IMR-90 (cell line): ENCODE measurements around the gene ABHD16A. TPM values are rescaled to one million over a fixed set of nuclear protein-coding genes. Genes with fewer than 3 reads are reported as not detected.

Experiments
- ATAC-seq: fragments of 200-7000 bp; cut with Tn5 transposase; 2 replicates; pipeline ENCODE4 v1.9.1; 2020; ENCODE audit warnings: low read depth, mild to moderate bottlenecking, moderate library complexity
- BruUV-seq: library from RNA; stranded (reverse); fragments of 400-500 nt; replicated peaks from 2 replicates; lab custom pipeline; 2021; lab: Mats Ljungman, UMichigan
- CTCF ChIA-PET: fragments of 300-600 bp; formaldehyde crosslinking; extraction: SDS; loops from one replicate; lab custom pipeline; 2021; ENCODE audit warnings: antibody characterized with exemption; lab: Yijun Ruan, JAX
- POLR2A ChIA-PET: fragments of 300-600 bp; sonication (Branson Sonifier 250); formaldehyde crosslinking; loops from one replicate; lab custom pipeline; 2022; ENCODE audit warnings: antibody characterized with exemption; ENCODE audit not compliant: unreplicated experiment; lab: Charles Lee
- DNase-seq: peaks from one replicate; pipeline ENCODE4 v3.0.0; 2013
- H2AFZ ChIP-seq: replicated peaks from 2 replicates; pipeline ENCODE3; 2013; ENCODE audit warnings: low read length, mild to moderate bottlenecking; ENCODE audit not compliant: poor library complexity
- H2AK5ac ChIP-seq: 2 replicates; pipeline ENCODE4 v1.6.1; 2013; ENCODE audit warnings: low read depth, low read length, inconsistent platforms
- H2AK9ac ChIP-seq: replicated peaks from 2 replicates; pipeline ENCODE3; 2013; ENCODE audit warnings: mild to moderate bottlenecking, low read depth, low read length, moderate library complexity; ENCODE audit not compliant: poor library complexity
- H2BK120ac ChIP-seq: 2 replicates; pipeline ENCODE4 v1.6.1; 2013; ENCODE audit warnings: low read depth, low read length, inconsistent platforms
- H2BK15ac ChIP-seq: 3 replicates; pipeline ENCODE4 v1.6.1; 2013; ENCODE audit warnings: low read depth, low read length, inconsistent platforms
- H2BK20ac ChIP-seq: 2 replicates; pipeline ENCODE4 v1.6.1; 2013; ENCODE audit warnings: low read depth, mild to moderate bottlenecking, inconsistent platforms, low read length, moderate library complexity
- H2BK5ac ChIP-seq: 2 replicates; pipeline ENCODE4 v1.6.1; 2013; ENCODE audit warnings: mild to moderate bottlenecking, low read depth, low read length, inconsistent platforms; ENCODE audit not compliant: poor library complexity, severe bottlenecking
- H3K14ac ChIP-seq: replicated peaks from 2 replicates; pipeline ENCODE4 v1.6.1; 2013; ENCODE audit warnings: low read depth, low read length, inconsistent platforms
- H3K18ac ChIP-seq: 2 replicates; pipeline ENCODE4 v1.6.1; 2013; ENCODE audit warnings: low read depth, low read length, control low read depth
- H3K23ac ChIP-seq: 2 replicates; pipeline ENCODE4 v1.6.1; 2013; ENCODE audit warnings: low read depth, low read length, inconsistent platforms
- H3K27ac ChIP-seq: 2 replicates; pipeline ENCODE4 v1.5.1; 2013; ENCODE audit warnings: mild to moderate bottlenecking, control low read depth, low read length; ENCODE audit not compliant: insufficient read depth
- H3K27me3 ChIP-seq: 2 replicates; pipeline ENCODE4 v1.6.1; 2013; ENCODE audit warnings: low read length; ENCODE audit not compliant: control insufficient read depth, insufficient read depth
- H3K36me3 ChIP-seq: 2 replicates; pipeline ENCODE4 v1.6.1; 2013; ENCODE audit warnings: low read length, mixed read lengths; ENCODE audit not compliant: control insufficient read depth, insufficient read depth
- H3K4ac ChIP-seq: 2 replicates; pipeline ENCODE4 v1.6.1; 2013; ENCODE audit warnings: low read depth, low read length, inconsistent platforms
- H3K4me1 ChIP-seq: 2 replicates; pipeline ENCODE4 v1.6.1; 2013; ENCODE audit warnings: low read length, mixed read lengths; ENCODE audit not compliant: control insufficient read depth, insufficient read depth
- H3K4me2 ChIP-seq: 2 replicates; pipeline ENCODE4 v1.6.1; 2013; ENCODE audit warnings: low read depth, mild to moderate bottlenecking, control low read depth, low read length, moderate library complexity
- H3K4me3 ChIP-seq: 2 replicates; pipeline ENCODE4 v1.5.1; 2013; ENCODE audit warnings: low read depth, mild to moderate bottlenecking, control low read depth, low read length, moderate library complexity; ENCODE audit not compliant: insufficient read depth
- H3K56ac ChIP-seq: 2 replicates; pipeline ENCODE4 v1.6.1; 2013; ENCODE audit warnings: low read length, inconsistent platforms; ENCODE audit not compliant: insufficient read depth; ENCODE audit errors: extremely low read depth
- H3K79me1 ChIP-seq, 2 experiments: 2 replicates each; pipeline ENCODE4 v1.6.1; 2013; ENCODE audit warnings: low read length in 2 of 2, inconsistent platforms in 1 of 2, low read depth in 1 of 2
- H3K9ac ChIP-seq: 2 replicates; pipeline ENCODE4 v1.6.1; 2013; ENCODE audit warnings: low read depth, low read length, control low read depth
- H3K9me1 ChIP-seq: 2 replicates; pipeline ENCODE4 v1.6.1; 2013; ENCODE audit warnings: low read length, inconsistent platforms; ENCODE audit not compliant: insufficient read depth
- H3K9me3 ChIP-seq: 2 replicates; pipeline ENCODE4 v1.6.1; 2013; ENCODE audit warnings: low read length; ENCODE audit not compliant: control insufficient read depth, insufficient read depth
- H4K20me1 ChIP-seq: 2 replicates; pipeline ENCODE4 v1.6.1; 2013; ENCODE audit warnings: low read length, inconsistent platforms; ENCODE audit not compliant: insufficient read depth
- H4K5ac ChIP-seq: 2 replicates; pipeline ENCODE4 v1.6.1; 2013; ENCODE audit warnings: mild to moderate bottlenecking, low read depth, low read length, control low read depth
- H4K8ac ChIP-seq, 2 experiments: 2 replicates each; pipeline ENCODE4 v1.6.1; 2013; ENCODE audit warnings: low read depth in 2 of 2, low read length in 2 of 2, control low read depth in 1 of 2, inconsistent platforms in 1 of 2
- H4K91ac ChIP-seq: 2 replicates; pipeline ENCODE4 v1.6.1; 2013; ENCODE audit warnings: low read depth, low read length, inconsistent platforms; ENCODE audit not compliant: insufficient read depth
- BHLHE40 ChIP-seq: fragments of 150-350 bp; IDR thresholded peaks from 2 replicates; pipeline ENCODE4 v1.6.1; 2016; ENCODE audit warnings: mild to moderate bottlenecking, low read depth, low read length
- CEBPB ChIP-seq: IDR thresholded peaks from 2 replicates; pipeline ENCODE4 v1.6.1; 2012; ENCODE audit warnings: low read depth, low read length, improper control_type of control experiment
- CHD1 ChIP-seq: IDR thresholded peaks from 2 replicates; pipeline ENCODE4 v1.6.1; 2012; ENCODE audit warnings: low read depth, low read length, improper control_type of control experiment
- ELK1 ChIP-seq: fragments of 150-350 bp; IDR thresholded peaks from 2 replicates; pipeline ENCODE4 v1.6.1; 2016; ENCODE audit warnings: low read depth, mild to moderate bottlenecking, low read length, moderate library complexity, borderline replicate concordance
- FOS ChIP-seq: fragments of 150-350 bp; IDR thresholded peaks from 2 replicates; pipeline ENCODE4 v1.6.1; 2016; ENCODE audit warnings: low read depth, low read length
- MAFK ChIP-seq: IDR thresholded peaks from 2 replicates; pipeline ENCODE4 v1.6.1; 2012; ENCODE audit warnings: low read depth, low read length, improper control_type of control experiment
- MAZ ChIP-seq: IDR thresholded peaks from 2 replicates; pipeline ENCODE4 v1.6.1; 2012; ENCODE audit warnings: low read depth, mild to moderate bottlenecking, low read length, improper control_type of control experiment, moderate library complexity, borderline replicate concordance
- MXI1 ChIP-seq: IDR thresholded peaks from 2 replicates; pipeline ENCODE4 v1.6.1; 2012; ENCODE audit warnings: low read depth, mild to moderate bottlenecking, low read length, moderate library complexity, borderline replicate concordance
- NFE2L2 ChIP-seq: fragments of 150-350 bp; IDR thresholded peaks from 2 replicates; pipeline ENCODE4 v1.6.1; 2016; ENCODE audit warnings: low read depth, mild to moderate bottlenecking, low read length
- POLR2A ChIP-seq: IDR thresholded peaks from 2 replicates; pipeline ENCODE4 v1.6.1; 2012; ENCODE audit warnings: mild to moderate bottlenecking, low read depth, low read length
- RAD21 ChIP-seq: IDR thresholded peaks from 2 replicates; pipeline ENCODE4 v1.6.1; 2012; ENCODE audit warnings: low read length, improper control_type of control experiment
- RCOR1 ChIP-seq: IDR thresholded peaks from 2 replicates; pipeline ENCODE4 v1.6.1; 2012; ENCODE audit warnings: mild to moderate bottlenecking, low read length, improper control_type of control experiment; ENCODE audit not compliant: insufficient replicate concordance
- RFX5 ChIP-seq: IDR thresholded peaks from 2 replicates; pipeline ENCODE4 v1.8.0; 2012; ENCODE audit warnings: low read depth, mild to moderate bottlenecking, low read length, moderate library complexity
- SMC3 ChIP-seq: fragments of 150-350 bp; IDR thresholded peaks from 2 replicates; pipeline ENCODE4 v1.6.1; 2016; ENCODE audit warnings: low read depth, mild to moderate bottlenecking, antibody characterized with exemption, low read length, moderate library complexity
- USF2 ChIP-seq: fragments of 150-350 bp; IDR thresholded peaks from 2 replicates; pipeline ENCODE4 v1.6.1; 2017; ENCODE audit warnings: mild to moderate bottlenecking, antibody characterized with exemption, low read length, low read depth
- WGBS, 2 experiments: methylation state at CpG; one replicate each; pipeline versions ENCODE4 v1.1.5 to v1.1.7; 2013; ENCODE audit warnings: missing lambda C conversion rate in 2 of 2; ENCODE audit not compliant: insufficient read length in 1 of 2; ENCODE audit errors: extremely low coverage in 2 of 2; 5-methylcytosine and 5-hydroxymethylcytosine counted together
- dilution Hi-C: fragments of 300-500 bp; cut with HindIII; formaldehyde crosslinking; loops from one replicate; pipeline ENCODE4 v1.14.3; 2018; ENCODE audit warnings: low sequenced_read_pairs; ENCODE audit not compliant: unreplicated experiment
- in situ Hi-C: fragments of 300-500 bp; cut with MboI; formaldehyde crosslinking; loops from 3 replicates; pipeline ENCODE4 v1.14.3; 2019; ENCODE audit warnings: low sequenced_read_pairs, inconsistent platforms, mixed read lengths
- intact Hi-C: fragments of 100-400 bp; cut with micrococcal nuclease; formaldehyde crosslinking; loops from 2 replicates; pipeline ENCODE4 v1.10.0; 2022
- polyA plus RNA-seq, 3 experiments: library from polyadenylated mRNA; depleted of rRNA; stranded (reverse); fragments of >200 nt; gene quantifications; 2 replicates each; pipeline ENCODE4 v1.2.3, GENCODE V29; 2012; ENCODE audit warnings: low replicate concordance in 1 of 3
- total RNA-seq: library from RNA; depleted of rRNA; stranded (reverse); fragments of >200 nt; gene quantifications from 2 replicates; pipeline ENCODE4 v1.2.3, GENCODE V29; 2012
- TF ChIP-seq, protein P1 (sequence below): conservative IDR thresholded peaks from 2 replicates; pipeline ENCODE4 v1.5.1; 2012; ENCODE audit warnings: mild to moderate bottlenecking, low read depth, low read length, improper control_type of control experiment

ABHD16A gene
- total and polyA plus RNA-seq, 2 of the 4 experiments (the other 2 are of a cell fraction), result 31.5 to 35.1 TPM

GRCh38 chr6:31669676-31670075 lies 33.4 kb downstream of the ABHD16A start, which contains the start of gene LY6G5B:
Gene LY6G5B, plus strand, starts transcription at chr6:31669976. Its CDS starts 975 bp downstream, at chr6:31670951.
- H3K9me1 ChIP-seq, result peaks cover 6% of the 10 kb centered on the region; the same call in 1 of the 2 replicates
- H4K5ac ChIP-seq, result no peak within 1 kb of the TSS
- no peak within 1 kb of the TSS for H3K4me3 ChIP-seq
- no peak within 1 kb of the TSS for H2BK120ac ChIP-seq
- H3K9me3 ChIP-seq, result no peaks in the 10 kb centered on the region
- 0 out of 2 replicates have a peak within 1 kb of the TSS, but pooled peaks have one; percentile 16 for H2BK20ac ChIP-seq
- H2AK5ac ChIP-seq, result peak within 1 kb of the TSS; percentile 78; the same call in 1 of the 2 replicates
- peaks cover 4% of the 10 kb centered on the region; the same call in 1 of the 2 replicates for H3K4me1 ChIP-seq
- H3K27me3 ChIP-seq, result no peaks in the 10 kb centered on the region
- peaks cover 13 to 62% of the 10 kb centered on the region in 2 experiments for H3K79me1 ChIP-seq
- POLR2A ChIA-PET, result no interaction called here
- H2BK15ac ChIP-seq, result no peak within 1 kb of the TSS
- CTCF ChIA-PET, result no interaction called here
- peak within 1 kb of the TSS; percentile 60 for H3K4ac ChIP-seq
- H3K27ac ChIP-seq, result peak within 1 kb of the TSS; percentile 34; the same call in 1 of the 2 replicates
- peak within 1 kb of the TSS; percentile 32 for H2BK5ac ChIP-seq
- H4K91ac ChIP-seq, result no peak within 1 kb of the TSS
- no peak within 1 kb of the TSS for H3K9ac ChIP-seq
- H3K36me3 ChIP-seq, result peaks cover 55% of the 10 kb centered on the region
- no peak within 1 kb of the TSS for H2AFZ ChIP-seq
- peak within 1 kb of the TSS; percentile 12; the same call in 1 of the 2 replicates for H3K4me2 ChIP-seq
- intact Hi-C loops, result no loop called here
- WGBS, 2 experiments, result 63% methylated on average over 2 of the region's 8 CpGs; no CpG with 5 or more reads in 1 of the 2 experiments
- H3K23ac ChIP-seq, result no peak within 1 kb of the TSS
- H3K18ac ChIP-seq, result no peak within 1 kb of the TSS
- ATAC-seq (no peak), DNase-seq (no peak)
- H4K20me1 ChIP-seq, result peaks cover 6% of the 10 kb centered on the region
- H4K8ac ChIP-seq, result no peak within 1 kb of the TSS
- H3K14ac ChIP-seq, result 0 out of 2 replicates have a peak within 1 kb of the TSS, but pooled peaks have one; percentile 8
- H3K56ac ChIP-seq, result no peak within 1 kb of the TSS
- in situ Hi-C loops, result no loop called here
- dilution Hi-C loops, result no loop called here
- H2AK9ac ChIP-seq, result peak within 1 kb of the TSS; percentile 87
- BruUV-seq, result no TSS peak
- TF ChIP-seq USF2 (no peak), CEBPB (no peak), NFE2L2 (no peak), SMC3 (no peak), MAFK (no peak), RCOR1 (no peak), FOS (no peak), MAZ (no peak), BHLHE40 (no peak), RFX5 (no peak), CHD1 (no peak), MXI1 (no peak), RAD21 (no peak), ELK1 (no peak), POLR2A (no peak)
- TF ChIP-seq, protein P1, sequence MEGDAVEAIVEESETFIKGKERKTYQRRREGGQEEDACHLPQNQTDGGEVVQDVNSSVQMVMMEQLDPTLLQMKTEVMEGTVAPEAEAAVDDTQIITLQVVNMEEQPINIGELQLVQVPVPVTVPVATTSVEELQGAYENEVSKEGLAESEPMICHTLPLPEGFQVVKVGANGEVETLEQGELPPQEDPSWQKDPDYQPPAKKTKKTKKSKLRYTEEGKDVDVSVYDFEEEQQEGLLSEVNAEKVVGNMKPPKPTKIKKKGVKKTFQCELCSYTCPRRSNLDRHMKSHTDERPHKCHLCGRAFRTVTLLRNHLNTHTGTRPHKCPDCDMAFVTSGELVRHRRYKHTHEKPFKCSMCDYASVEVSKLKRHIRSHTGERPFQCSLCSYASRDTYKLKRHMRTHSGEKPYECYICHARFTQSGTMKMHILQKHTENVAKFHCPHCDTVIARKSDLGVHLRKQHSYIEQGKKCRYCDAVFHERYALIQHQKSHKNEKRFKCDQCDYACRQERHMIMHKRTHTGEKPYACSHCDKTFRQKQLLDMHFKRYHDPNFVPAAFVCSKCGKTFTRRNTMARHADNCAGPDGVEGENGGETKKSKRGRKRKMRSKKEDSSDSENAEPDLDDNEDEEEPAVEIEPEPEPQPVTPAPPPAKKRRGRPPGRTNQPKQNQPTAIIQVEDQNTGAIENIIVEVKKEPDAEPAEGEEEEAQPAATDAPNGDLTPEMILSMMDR, result no peak
